ENCODE data around the gene CAPN5. TPM values are rescaled to one million over a fixed set of nuclear protein-coding genes. Genes with fewer than 3 reads are reported as not detected.

Gene CAPN5
- total and polyA plus RNA-seq, 2 of the 13 experiments (the other 11 are each of a cell fraction or from before 2014, with no cell fraction given), result 0.27 to 1.2 TPM

- FAIRE-seq (no peak), DNase-seq (ENCODE audit: low spot score) (no peak), ATAC-seq (no peak)
- Histone ChIP-seq H2AFZ (ENCODE audit: low read length) (no peak overlapping the region), H3K9ac (ENCODE audit: insufficient read depth, low read depth, low read length) (no peak overlapping the region), H3K36me3 (replicated peaks in 1 of 2; ENCODE audit: control insufficient read depth in 1 of 2, insufficient read depth in 2 of 2, low read length in 2 of 2) (no peaks in the 10 kb centered on the region), H3K79me2 (ENCODE audit: insufficient read depth, low read length) (no peaks in the 10 kb centered on the region), H3K27ac (ENCODE audit: extremely low read length, insufficient read depth, low read length) (no peak overlapping the region), H3K9me3 (ENCODE audit: low read length) (no peaks in the 10 kb centered on the region), H3K4me3 (replicated peaks in 1 of 3; ENCODE audit: insufficient read depth in 1 of 3, low read depth in 2 of 3, low read length in 3 of 3) (no peak overlapping the region), H4K20me1 (ENCODE audit: insufficient read depth, low read length) (no peaks in the 10 kb centered on the region), H3K4me1 (ENCODE audit: insufficient read depth, low read length) (peaks cover 26% of the 10 kb centered on the region), H3K27me3 (ENCODE audit: control insufficient read depth in 1 of 2, insufficient read depth in 2 of 2, low read length in 2 of 2) (peaks cover 1 to 4% of the 10 kb centered on the region in 2 experiments; a peak in 2 of 5 replicates), H3K4me2 (ENCODE audit: low read depth, low read length) (no peak overlapping the region)
- TF ChIP-seq NFE2L2 (IDR thresholded peaks at IDR 0.05; ENCODE audit: low read length) (no peak), ATF7 (IDR thresholded peaks at IDR 0.05) (no peak), ATF7 (CRISPR knock-in tag; IDR thresholded peaks at IDR 0.05) (no peak), ZNF543 (CRISPR knock-in tag; IDR thresholded peaks at IDR 0.05) (no peak), THAP7 (CRISPR knock-in tag; IDR thresholded peaks at IDR 0.05) (no peak), HBP1 (CRISPR knock-in tag; IDR thresholded peaks at IDR 0.05; ENCODE audit: low read depth) (no peak), HNRNPLL (IDR thresholded peaks at IDR 0.05; ENCODE audit: low read depth, low read length, poor library complexity, severe bottlenecking) (no peak), DZIP1 (CRISPR knock-in tag; IDR thresholded peaks at IDR 0.05) (no peak), DNMT1 (CRISPR knock-in tag; IDR thresholded peaks at IDR 0.05) (no peak), ZNF614 (CRISPR knock-in tag; IDR thresholded peaks at IDR 0.05; ENCODE audit: borderline replicate concordance) (no peak), ZNF550 (CRISPR knock-in tag; IDR thresholded peaks at IDR 0.05; ENCODE audit: borderline replicate concordance) (no peak), ZSCAN9 (CRISPR knock-in tag; IDR thresholded peaks at IDR 0.05; ENCODE audit: borderline replicate concordance) (no peak), DNMT3B (CRISPR knock-in tag; conservative IDR thresholded peaks at IDR 0.05) (no peak), SNAPC5 (CRISPR knock-in tag; IDR thresholded peaks at IDR 0.05; ENCODE audit: borderline replicate concordance) (no peak), ATF6 (CRISPR knock-in tag; conservative IDR thresholded peaks at IDR 0.05) (no peak), ZNF3 (CRISPR knock-in tag; IDR thresholded peaks at IDR 0.05) (no peak), HOXA7 (CRISPR knock-in tag; IDR thresholded peaks at IDR 0.05) (no peak), PBX2 (CRISPR knock-in tag; IDR thresholded peaks at IDR 0.05) (no peak), ELF3 (CRISPR knock-in tag; IDR thresholded peaks at IDR 0.05) (no peak)
- in situ Hi-C loops (cut with HindIII; ENCODE audit: extremely low pct_ligation_motif_present, low pct_unique_long_range_greater_than_20kb), result no loop called here
- CTCF ChIA-PET (ENCODE audit: low intra/inter-chr PET ratio, low total read pairs), result no interaction called here
- POLR2A ChIA-PET, result no interaction called here
- BruUV-seq (replicated peaks), result no TSS peak
- intact Hi-C loops (cut with micrococcal nuclease; ENCODE audit: unreplicated experiment), result no loop called here
- 20% methylated on average over 2 of the region's 2 CpGs for whole genome bisulfite sequencing (ENCODE audit: low lambda C conversion rate)
Measured at GRCh38 chr11:77103319-77103718, 36.5 kb downstream of the CAPN5 start.

All from HepG2 (cell line).